ENCODE data around the gene MAP4K4. TPM values are rescaled to one million over a fixed set of nuclear protein-coding genes. Genes with fewer than 3 reads are reported as not detected.

MAP4K4 gene
- total RNA-seq, 1 donor from 2014 or later = 115 TPM

DNA sequence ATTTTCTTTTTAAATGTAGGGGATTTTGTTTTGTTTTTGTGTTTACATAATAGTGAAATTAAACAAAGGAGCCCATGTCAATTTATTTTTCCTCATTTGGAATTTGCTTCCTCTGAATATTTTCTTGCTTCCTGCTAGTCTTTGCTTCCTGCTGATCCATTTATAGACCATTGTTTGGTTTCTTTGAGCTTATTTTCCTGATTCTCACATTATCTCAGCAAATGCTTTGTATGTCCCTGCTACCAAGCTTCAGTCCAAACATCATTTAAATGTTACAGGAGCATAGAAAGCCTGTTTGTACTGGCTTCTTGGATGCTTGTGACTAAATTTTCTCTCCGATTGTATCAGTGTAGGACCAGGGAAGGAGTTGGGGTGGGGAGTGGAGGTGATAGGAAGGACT lies 166.9 kb downstream of the MAP4K4 start:
- DNase-seq (ENCODE audit: low read depth) = no peak
- TF ChIP-seq, protein P1, sequence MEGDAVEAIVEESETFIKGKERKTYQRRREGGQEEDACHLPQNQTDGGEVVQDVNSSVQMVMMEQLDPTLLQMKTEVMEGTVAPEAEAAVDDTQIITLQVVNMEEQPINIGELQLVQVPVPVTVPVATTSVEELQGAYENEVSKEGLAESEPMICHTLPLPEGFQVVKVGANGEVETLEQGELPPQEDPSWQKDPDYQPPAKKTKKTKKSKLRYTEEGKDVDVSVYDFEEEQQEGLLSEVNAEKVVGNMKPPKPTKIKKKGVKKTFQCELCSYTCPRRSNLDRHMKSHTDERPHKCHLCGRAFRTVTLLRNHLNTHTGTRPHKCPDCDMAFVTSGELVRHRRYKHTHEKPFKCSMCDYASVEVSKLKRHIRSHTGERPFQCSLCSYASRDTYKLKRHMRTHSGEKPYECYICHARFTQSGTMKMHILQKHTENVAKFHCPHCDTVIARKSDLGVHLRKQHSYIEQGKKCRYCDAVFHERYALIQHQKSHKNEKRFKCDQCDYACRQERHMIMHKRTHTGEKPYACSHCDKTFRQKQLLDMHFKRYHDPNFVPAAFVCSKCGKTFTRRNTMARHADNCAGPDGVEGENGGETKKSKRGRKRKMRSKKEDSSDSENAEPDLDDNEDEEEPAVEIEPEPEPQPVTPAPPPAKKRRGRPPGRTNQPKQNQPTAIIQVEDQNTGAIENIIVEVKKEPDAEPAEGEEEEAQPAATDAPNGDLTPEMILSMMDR (conservative IDR thresholded peaks at IDR 0.05; ENCODE audit: low read depth, low read length) = no peak

DNA sequence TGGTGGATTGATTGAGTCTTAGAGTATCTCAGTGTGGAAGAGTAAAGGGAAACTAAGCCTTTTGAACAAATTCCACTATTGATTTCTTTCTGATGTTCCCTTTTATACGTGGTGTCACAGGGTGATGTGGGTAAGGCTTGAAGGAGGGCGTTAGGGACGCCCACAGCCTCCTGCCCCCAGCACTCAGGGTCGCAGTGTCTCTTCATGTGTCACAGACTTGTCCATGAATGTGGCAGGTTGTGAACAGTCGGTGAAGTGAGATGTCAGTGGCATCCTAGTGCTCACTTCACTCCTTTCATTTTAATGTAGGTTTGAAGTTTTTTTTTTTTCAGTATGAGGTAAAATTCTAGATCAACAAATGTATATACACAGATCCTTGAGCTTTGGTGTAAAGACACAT lies 171.0 kb downstream of the MAP4K4 start:
- no peak for DNase-seq (ENCODE audit: low read depth)
- TF ChIP-seq, protein P1 (conservative IDR thresholded peaks at IDR 0.05; ENCODE audit: low read depth, low read length) = no peak
- no peak overlapping the region for H3K4me3 ChIP-seq (ENCODE audit: low read depth, low read length)

More for the DNA sequence above, 166.9 kb downstream of the MAP4K4 start:
- no peak overlapping the region for H3K4me3 ChIP-seq (ENCODE audit: low read depth, low read length)

DNA sequence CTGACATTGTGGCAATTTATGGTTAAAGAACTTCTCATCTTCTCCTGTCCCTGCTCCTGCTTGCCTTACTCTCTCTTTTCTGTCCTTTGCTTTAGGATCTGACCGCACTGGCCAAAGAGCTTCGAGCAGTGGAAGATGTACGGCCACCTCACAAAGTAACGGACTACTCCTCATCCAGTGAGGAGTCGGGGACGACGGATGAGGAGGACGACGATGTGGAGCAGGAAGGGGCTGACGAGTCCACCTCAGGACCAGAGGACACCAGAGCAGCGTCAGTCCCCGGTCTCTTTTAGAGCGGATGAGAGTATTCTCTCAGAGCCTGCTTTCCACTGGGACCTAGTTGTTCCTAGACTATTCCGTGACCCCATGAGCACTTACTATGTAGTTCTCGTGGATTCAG lies 172.0 kb downstream of the MAP4K4 start:
- no peak overlapping the region for H3K4me3 ChIP-seq (ENCODE audit: low read depth, low read length)
- DNase-seq (ENCODE audit: low read depth) = no peak
- TF ChIP-seq, protein P1 (conservative IDR thresholded peaks at IDR 0.05; ENCODE audit: low read depth, low read length) = no peak

DNA sequence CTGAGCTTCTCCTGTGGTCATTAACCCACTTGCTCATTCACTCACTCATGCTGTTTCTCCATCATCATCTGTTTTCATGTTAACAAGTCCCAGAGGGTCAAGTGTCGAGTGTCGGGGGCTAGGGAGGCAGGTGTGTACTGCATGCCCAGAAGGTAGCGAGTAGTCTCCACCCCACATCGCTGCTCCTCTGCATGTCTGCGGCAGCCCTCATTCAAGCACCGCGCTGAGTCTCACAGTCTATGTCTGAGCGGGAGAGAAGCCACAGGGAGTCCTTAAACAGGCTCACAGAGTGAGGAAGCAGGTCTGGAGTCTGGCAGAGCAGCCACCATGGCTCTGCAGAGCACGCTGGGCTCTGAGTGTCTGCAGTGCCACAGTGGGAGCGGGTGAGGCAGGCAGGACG lies 172.9 kb downstream of the MAP4K4 start:
- TF ChIP-seq, protein P1 (conservative IDR thresholded peaks at IDR 0.05; ENCODE audit: low read depth, low read length) = no peak
- H3K4me3 ChIP-seq (ENCODE audit: low read depth, low read length) = no peak overlapping the region
- DNase-seq (ENCODE audit: low read depth) = no peak

DNA sequence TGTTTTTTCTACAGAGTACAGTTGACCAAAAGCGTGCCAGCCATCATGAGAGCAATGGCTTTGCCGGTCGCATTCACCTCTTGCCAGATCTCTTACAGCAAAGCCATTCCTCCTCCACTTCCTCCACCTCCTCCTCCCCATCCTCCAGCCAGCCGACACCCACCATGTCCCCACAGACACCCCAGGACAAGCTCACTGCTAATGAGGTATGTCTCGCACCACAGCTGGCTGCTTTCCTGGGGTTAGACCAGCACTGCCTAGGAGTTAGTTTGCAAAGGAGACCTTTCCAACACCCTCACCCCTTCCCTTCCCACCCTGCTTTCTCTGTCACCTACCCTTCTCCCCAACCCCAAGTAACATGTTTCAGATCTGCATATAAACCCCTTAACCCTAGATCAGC lies 174.0 kb downstream of the MAP4K4 start:
- H3K4me3 ChIP-seq (ENCODE audit: low read depth, low read length) = no peak overlapping the region
- TF ChIP-seq, protein P1 (conservative IDR thresholded peaks at IDR 0.05; ENCODE audit: low read depth, low read length) = no peak
- no peak for DNase-seq (ENCODE audit: low read depth)

DNA sequence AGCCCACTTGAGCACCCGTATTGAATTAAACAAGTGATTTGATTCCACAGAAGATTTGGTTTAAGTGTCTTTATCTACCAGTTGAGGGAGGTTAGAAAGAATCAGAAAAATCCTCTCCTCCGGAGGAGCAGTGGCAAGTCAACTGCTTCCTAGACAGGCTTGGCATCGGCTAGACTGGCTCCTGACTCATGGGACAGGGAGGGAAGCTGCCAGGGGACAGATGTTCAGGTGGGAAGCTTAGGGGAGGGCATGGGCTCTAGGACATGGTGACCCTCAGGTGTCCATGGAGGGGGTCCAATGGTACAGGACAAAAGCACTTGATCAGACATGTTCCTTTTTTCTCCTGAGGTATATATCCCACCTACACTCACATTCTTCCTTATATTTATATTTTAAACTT lies 175.0 kb downstream of the MAP4K4 start:
- no peak for DNase-seq (ENCODE audit: low read depth)
- no peak overlapping the region for H3K4me3 ChIP-seq (ENCODE audit: low read depth, low read length)
- TF ChIP-seq, protein P1 (conservative IDR thresholded peaks at IDR 0.05; ENCODE audit: low read depth, low read length) = no peak

DNA sequence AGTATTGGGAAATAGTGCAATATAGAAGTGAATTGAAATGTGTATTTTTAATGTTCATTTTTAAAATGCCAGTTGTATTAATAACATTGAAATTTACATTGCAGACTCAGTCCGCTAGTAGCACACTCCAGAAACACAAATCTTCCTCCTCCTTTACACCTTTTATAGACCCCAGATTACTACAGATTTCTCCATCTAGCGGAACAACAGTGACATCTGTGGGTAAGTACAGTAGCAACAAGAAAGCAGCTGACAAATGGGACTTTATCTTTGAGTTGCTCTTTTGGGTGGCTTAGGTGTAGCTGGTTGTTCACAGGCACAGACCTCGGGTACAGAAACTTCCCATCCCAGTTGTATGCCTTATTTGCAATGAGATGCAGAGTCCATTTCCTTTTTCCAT lies 176.0 kb downstream of the MAP4K4 start:
- TF ChIP-seq, protein P1 (conservative IDR thresholded peaks at IDR 0.05; ENCODE audit: low read depth, low read length) = peak; percentile 33
- no peak overlapping the region for H3K4me3 ChIP-seq (ENCODE audit: low read depth, low read length)
- DNase-seq (ENCODE audit: low read depth) = no peak

Data from epithelial cell of proximal tubule (primary cell).